ENCODE measurements around the gene LPCAT1. TPM values are rescaled to one million over a fixed set of nuclear protein-coding genes. Genes with fewer than 3 reads are reported as not detected.
A peak's percentile ranks its signal among the peaks of the same experiment; 100 is the strongest.

Gene LPCAT1
- total RNA-seq, 5 donors from 2014 or later (not counting 1 experiment from before 2014, with no cell fraction given), result 27.9 to 57.7 (median 50.3) TPM

- H3K4me1 Mint-ChIP-seq, result peaks cover 30 to 42% (median 38%) of the 10 kb centered on the region in 3 donors
- WGBS (ENCODE audit: insufficient coverage), result 94% methylated on average over 12 of the region's 30 CpGs
Observed at GRCh38 chr5:1509346-1510085, 14.2 kb downstream of the LPCAT1 start.

GRCh38 chr5:1508659-1509290, 15.0 kb downstream of the LPCAT1 start:
- H3K9me3 ChIP-seq, result no peaks in the 10 kb centered on the region
- H3K4me1 ChIP-seq (ENCODE audit: control insufficient read depth in 1 of 2, extremely low read depth in 1 of 2, insufficient read depth in 2 of 2, low read length in 2 of 2), result peaks cover 0 to 73% of the 10 kb centered on the region in 2 experiments
- H3K27ac ChIP-seq (ENCODE audit: low read length), result no peak overlapping the region
- Mint-ChIP-seq H3K4me3 (no peak overlapping the region), H3K4me1 (peaks cover 37 to 47% (median 44%) of the 10 kb centered on the region in 3 donors), H3K9me3 (no peaks in the 10 kb centered on the region), H3K27ac (no peak overlapping the region), H3K27me3 (no peaks in the 10 kb centered on the region), H3K36me3 (peaks cover 19% of the 10 kb centered on the region)
- H3K4me3 ChIP-seq (ENCODE audit: control insufficient read depth in 1 of 2, extremely low read depth in 1 of 2, low read length in 1 of 2), result no peak overlapping the region
- CTCF ChIA-PET, result no interaction called here
- peaks cover 5 to 42% of the 10 kb centered on the region in 2 donors for H3K36me3 ChIP-seq (ENCODE audit: control insufficient read depth in 2 of 2, extremely low read depth in 1 of 2, insufficient read depth in 1 of 2, low read length in 1 of 2)
- H3K27me3 ChIP-seq (replicated peaks in 1 of 2; ENCODE audit: control insufficient read depth in 2 of 2, extremely low read depth in 1 of 2, insufficient read depth in 2 of 2, low read length in 1 of 2), result no peaks in the 10 kb centered on the region
- ATAC-seq (replicated peaks in 1 of 4) (no peak), DNase-seq (peak in 2 of 35 experiments; percentile 1 to 4)
- 96% methylated on average over 24 of the region's 30 CpGs for WGBS (ENCODE audit: insufficient coverage)
- POLR2A ChIA-PET, result no interaction called here

More at GRCh38 chr5:1509346-1510085, 14.2 kb downstream of the LPCAT1 start:
- Histone ChIP-seq H3K27me3 (replicated peaks in 1 of 2; ENCODE audit: control insufficient read depth in 2 of 2, extremely low read depth in 1 of 2, insufficient read depth in 2 of 2, low read length in 1 of 2) (no peaks in the 10 kb centered on the region), H3K4me3 (ENCODE audit: control insufficient read depth in 1 of 2, extremely low read depth in 1 of 2, low read length in 1 of 2) (no peak overlapping the region), H3K4me1 (ENCODE audit: control insufficient read depth in 1 of 2, extremely low read depth in 1 of 2, insufficient read depth in 2 of 2, low read length in 2 of 2) (peaks cover 0 to 74% of the 10 kb centered on the region in 2 experiments), H3K27ac (ENCODE audit: low read length) (no peak overlapping the region), H3K9me3 (no peaks in the 10 kb centered on the region), H3K36me3 (ENCODE audit: control insufficient read depth in 2 of 2, extremely low read depth in 1 of 2, insufficient read depth in 1 of 2, low read length in 1 of 2) (peaks cover 8 to 42% of the 10 kb centered on the region in 2 donors)
- Mint-ChIP-seq H3K36me3 (peaks cover 19% of the 10 kb centered on the region), H3K27ac (no peak overlapping the region), H3K27me3 (no peaks in the 10 kb centered on the region), H3K4me3 (no peak overlapping the region), H3K9me3 (no peaks in the 10 kb centered on the region)
- DNase-seq (peak in 1 of 35 experiments; percentile 9), ATAC-seq (replicated peaks in 1 of 4) (no peak)
- ChIA-PET POLR2A (no interaction called here), CTCF (no interaction called here)

GRCh38 chr5:1507961-1508658, 15.7 kb downstream of the LPCAT1 start:
- CTCF ChIA-PET, result no interaction called here

GRCh38 chr5:1507457-1507856, 16.3 kb downstream of the LPCAT1 start:
- 97% methylated on average over 15 of the region's 17 CpGs for WGBS (ENCODE audit: insufficient coverage)

More at GRCh38 chr5:1507961-1508658, 15.7 kb downstream of the LPCAT1 start:
- H3K4me3 ChIP-seq (ENCODE audit: control insufficient read depth in 1 of 2, extremely low read depth in 1 of 2, low read length in 1 of 2), result no peak overlapping the region
- no peak overlapping the region for H3K27ac Mint-ChIP-seq
- no peaks in the 10 kb centered on the region for H3K9me3 ChIP-seq
- no peak overlapping the region for H3K4me3 Mint-ChIP-seq
- H3K36me3 Mint-ChIP-seq, result peaks cover 18% of the 10 kb centered on the region
- H3K27ac ChIP-seq (ENCODE audit: low read length), result no peak overlapping the region
- peaks cover 3 to 73% of the 10 kb centered on the region in 2 experiments for H3K4me1 ChIP-seq (ENCODE audit: control insufficient read depth in 1 of 2, extremely low read depth in 1 of 2, insufficient read depth in 2 of 2, low read length in 2 of 2)
- peaks cover 5 to 38% of the 10 kb centered on the region in 2 donors for H3K36me3 ChIP-seq (ENCODE audit: control insufficient read depth in 2 of 2, extremely low read depth in 1 of 2, insufficient read depth in 1 of 2, low read length in 1 of 2)
- no peaks in the 10 kb centered on the region for H3K27me3 ChIP-seq (replicated peaks in 1 of 2; ENCODE audit: control insufficient read depth in 2 of 2, extremely low read depth in 1 of 2, insufficient read depth in 2 of 2, low read length in 1 of 2)
- 95% methylated on average over 16 of the region's 23 CpGs for WGBS (ENCODE audit: insufficient coverage)
- no peaks in the 10 kb centered on the region for H3K27me3 Mint-ChIP-seq
- ATAC-seq (replicated peaks in 1 of 4) (no peak), DNase-seq (peak in 2 of 35 experiments; percentile 1 to 3)
- no peaks in the 10 kb centered on the region for H3K9me3 Mint-ChIP-seq
- H3K4me1 Mint-ChIP-seq, result peaks cover 41 to 51% (median 49%) of the 10 kb centered on the region in 3 donors
- POLR2A ChIA-PET, result no interaction called here

GRCh38 chr5:1507014-1507375, 16.8 kb downstream of the LPCAT1 start:
- H3K4me1 ChIP-seq (ENCODE audit: control insufficient read depth in 1 of 2, extremely low read depth in 1 of 2, insufficient read depth in 2 of 2, low read length in 2 of 2), result peaks cover 3 to 75% of the 10 kb centered on the region in 2 experiments
- peaks cover 16% of the 10 kb centered on the region for H3K36me3 Mint-ChIP-seq
- 96% methylated on average over 11 of the region's 11 CpGs for WGBS (ENCODE audit: insufficient coverage)

More at GRCh38 chr5:1507457-1507856, 16.3 kb downstream of the LPCAT1 start:
- Mint-ChIP-seq H3K27ac (no peak overlapping the region), H3K4me1 (peaks cover 43 to 55% (median 52%) of the 10 kb centered on the region in 3 donors), H3K9me3 (no peaks in the 10 kb centered on the region), H3K36me3 (peaks cover 16% of the 10 kb centered on the region), H3K27me3 (no peaks in the 10 kb centered on the region), H3K4me3 (no peak overlapping the region)
- ChIA-PET CTCF (no interaction called here), POLR2A (no interaction called here)
- Histone ChIP-seq H3K9me3 (no peaks in the 10 kb centered on the region), H3K27ac (ENCODE audit: low read length) (no peak overlapping the region), H3K36me3 (ENCODE audit: control insufficient read depth in 2 of 2, extremely low read depth in 1 of 2, insufficient read depth in 1 of 2, low read length in 1 of 2) (peaks cover 5 to 32% of the 10 kb centered on the region in 2 donors), H3K27me3 (replicated peaks in 1 of 2; ENCODE audit: control insufficient read depth in 2 of 2, extremely low read depth in 1 of 2, insufficient read depth in 2 of 2, low read length in 1 of 2) (no peaks in the 10 kb centered on the region), H3K4me1 (ENCODE audit: control insufficient read depth in 1 of 2, extremely low read depth in 1 of 2, insufficient read depth in 2 of 2, low read length in 2 of 2) (peaks cover 3 to 74% of the 10 kb centered on the region in 2 experiments), H3K4me3 (ENCODE audit: control insufficient read depth in 1 of 2, extremely low read depth in 1 of 2, low read length in 1 of 2) (no peak overlapping the region)
- ATAC-seq (replicated peaks in 1 of 4) (no peak), DNase-seq (peak in 1 of 35 experiments; percentile 3)

GRCh38 chr5:1506242-1507013, 17.3 kb downstream of the LPCAT1 start:
- Histone ChIP-seq H3K27ac (ENCODE audit: low read length) (no peak overlapping the region), H3K36me3 (ENCODE audit: control insufficient read depth in 2 of 2, extremely low read depth in 1 of 2, insufficient read depth in 1 of 2, low read length in 1 of 2) (peaks cover 3 to 26% of the 10 kb centered on the region in 2 donors), H3K9me3 (no peaks in the 10 kb centered on the region), H3K4me3 (ENCODE audit: control insufficient read depth in 1 of 2, extremely low read depth in 1 of 2, low read length in 1 of 2) (no peak overlapping the region), H3K4me1 (ENCODE audit: control insufficient read depth in 1 of 2, extremely low read depth in 1 of 2, insufficient read depth in 2 of 2, low read length in 2 of 2) (peaks cover 3 to 77% of the 10 kb centered on the region in 2 experiments), H3K27me3 (replicated peaks in 1 of 2; ENCODE audit: control insufficient read depth in 2 of 2, extremely low read depth in 1 of 2, insufficient read depth in 2 of 2, low read length in 1 of 2) (no peaks in the 10 kb centered on the region)
- ATAC-seq (replicated peaks in 1 of 4), result no peak
- no peak for DNase-seq
- POLR2A ChIA-PET, result no interaction called here
- H3K27ac Mint-ChIP-seq, result no peak overlapping the region
- CTCF ChIA-PET, result no interaction called here
- H3K36me3 Mint-ChIP-seq, result peaks cover 16% of the 10 kb centered on the region
- H3K4me3 Mint-ChIP-seq, result no peak overlapping the region
- no peaks in the 10 kb centered on the region for H3K9me3 Mint-ChIP-seq
- 93% methylated on average over 18 of the region's 20 CpGs for WGBS (ENCODE audit: insufficient coverage)
- peaks cover 46 to 55% (median 53%) of the 10 kb centered on the region in 3 donors for H3K4me1 Mint-ChIP-seq
- H3K27me3 Mint-ChIP-seq, result no peaks in the 10 kb centered on the region

More at GRCh38 chr5:1507014-1507375, 16.8 kb downstream of the LPCAT1 start:
- H3K36me3 ChIP-seq (ENCODE audit: control insufficient read depth in 2 of 2, extremely low read depth in 1 of 2, insufficient read depth in 1 of 2, low read length in 1 of 2), result peaks cover 5 to 28% of the 10 kb centered on the region in 2 donors
- Mint-ChIP-seq H3K27ac (no peak overlapping the region), H3K9me3 (no peaks in the 10 kb centered on the region), H3K4me1 (peaks cover 46 to 55% (median 55%) of the 10 kb centered on the region in 3 donors), H3K27me3 (no peaks in the 10 kb centered on the region), H3K4me3 (no peak overlapping the region)
- H3K27me3 ChIP-seq (replicated peaks in 1 of 2; ENCODE audit: control insufficient read depth in 2 of 2, extremely low read depth in 1 of 2, insufficient read depth in 2 of 2, low read length in 1 of 2), result no peaks in the 10 kb centered on the region
- ChIA-PET POLR2A (no interaction called here), CTCF (no interaction called here)
- H3K4me3 ChIP-seq (ENCODE audit: control insufficient read depth in 1 of 2, extremely low read depth in 1 of 2, low read length in 1 of 2), result no peak overlapping the region
- H3K27ac ChIP-seq (ENCODE audit: low read length), result no peak overlapping the region
- no peak for ATAC-seq (replicated peaks in 1 of 4)
- H3K9me3 ChIP-seq, result no peaks in the 10 kb centered on the region
- DNase-seq, result no peak

All from T-cell (primary cell).